Endothelial cell (in vitro differentiated cells): ENCODE results near the gene BLOC1S1. TPM values are rescaled to one million over a fixed set of nuclear protein-coding genes. Genes with fewer than 3 reads are reported as not detected.

Experiments
- DNase-seq: peaks from one replicate; pipeline ENCODE4 v3.0.0; 2021; ENCODE audit warnings: low spot score
- H3K27ac Mint-ChIP-seq: one replicate; pipeline ENCODE4 v1.8.0; 2021; ENCODE audit warnings: mixed read lengths, inconsistent platforms; ENCODE audit not compliant: unreplicated experiment
- H3K27me3 Mint-ChIP-seq: one replicate; pipeline ENCODE4 v1.8.0; 2021; ENCODE audit warnings: mild to moderate bottlenecking, moderate library complexity, mixed read lengths, inconsistent platforms; ENCODE audit not compliant: unreplicated experiment
- H3K36me3 Mint-ChIP-seq: one replicate; pipeline ENCODE4 v1.8.0; 2021; ENCODE audit warnings: mild to moderate bottlenecking, low read depth, mixed read lengths, inconsistent platforms; ENCODE audit not compliant: unreplicated experiment
- H3K4me1 Mint-ChIP-seq: one replicate; pipeline ENCODE4 v1.8.0; 2021; ENCODE audit warnings: mild to moderate bottlenecking, mixed read lengths, inconsistent platforms; ENCODE audit not compliant: unreplicated experiment
- H3K4me3 Mint-ChIP-seq: one replicate; pipeline ENCODE4 v1.8.0; 2021; ENCODE audit warnings: mild to moderate bottlenecking, mixed read lengths, inconsistent platforms; ENCODE audit not compliant: unreplicated experiment
- H3K9me3 Mint-ChIP-seq: one replicate; pipeline ENCODE4 v1.8.0; 2021; ENCODE audit warnings: mixed read lengths, inconsistent platforms; ENCODE audit not compliant: unreplicated experiment
- total RNA-seq: library from RNA; stranded (reverse); fragmentation: NEBNext Ultra II Directional; extraction: Animal tissue kit (Norgen Biotek cat#: 25700); gene quantifications from one replicate; pipeline ENCODE4 v1.2.1, GENCODE V29; 2021; ENCODE audit not compliant: unreplicated experiment
- TF ChIP-seq, protein P1 (sequence below): fragments of 200-600 bp; sonication (generic); IDR thresholded peaks from one replicate; pipeline ENCODE4 v1.5.0; 2021; ENCODE audit warnings: antibody characterized with exemption; ENCODE audit not compliant: unreplicated experiment

BLOC1S1 gene
- total RNA-seq, 1 donor from 2014 or later: 66.5 TPM

DNA sequence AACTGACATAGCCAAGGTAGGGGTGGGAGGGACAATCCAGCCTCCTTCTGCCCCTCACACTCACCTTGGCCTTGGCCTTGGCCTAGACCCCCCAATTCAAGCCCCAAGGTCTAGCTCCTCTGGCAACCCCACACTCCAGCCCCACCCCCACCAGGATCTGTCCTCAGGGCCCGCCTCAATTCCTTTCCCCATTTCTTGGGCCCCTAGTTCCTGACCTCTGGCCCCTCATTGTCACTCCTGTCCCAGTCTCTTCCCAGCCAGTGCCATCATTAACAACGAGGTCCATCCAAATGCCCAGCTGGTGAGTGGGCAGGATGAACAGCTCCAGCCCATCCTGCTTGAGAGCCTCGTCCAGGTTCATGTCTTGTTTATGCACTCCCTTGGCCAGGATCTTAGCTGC is 20.2 kb downstream of the BLOC1S1 start:
- no peaks in the 10 kb centered on the region for H3K36me3 Mint-ChIP-seq
- no peak overlapping the region for H3K27ac Mint-ChIP-seq
- H3K27me3 Mint-ChIP-seq: peaks cover 5% of the 10 kb centered on the region
- no peak for DNase-seq
- peaks cover 13% of the 10 kb centered on the region for H3K4me1 Mint-ChIP-seq
- TF ChIP-seq, protein P1, sequence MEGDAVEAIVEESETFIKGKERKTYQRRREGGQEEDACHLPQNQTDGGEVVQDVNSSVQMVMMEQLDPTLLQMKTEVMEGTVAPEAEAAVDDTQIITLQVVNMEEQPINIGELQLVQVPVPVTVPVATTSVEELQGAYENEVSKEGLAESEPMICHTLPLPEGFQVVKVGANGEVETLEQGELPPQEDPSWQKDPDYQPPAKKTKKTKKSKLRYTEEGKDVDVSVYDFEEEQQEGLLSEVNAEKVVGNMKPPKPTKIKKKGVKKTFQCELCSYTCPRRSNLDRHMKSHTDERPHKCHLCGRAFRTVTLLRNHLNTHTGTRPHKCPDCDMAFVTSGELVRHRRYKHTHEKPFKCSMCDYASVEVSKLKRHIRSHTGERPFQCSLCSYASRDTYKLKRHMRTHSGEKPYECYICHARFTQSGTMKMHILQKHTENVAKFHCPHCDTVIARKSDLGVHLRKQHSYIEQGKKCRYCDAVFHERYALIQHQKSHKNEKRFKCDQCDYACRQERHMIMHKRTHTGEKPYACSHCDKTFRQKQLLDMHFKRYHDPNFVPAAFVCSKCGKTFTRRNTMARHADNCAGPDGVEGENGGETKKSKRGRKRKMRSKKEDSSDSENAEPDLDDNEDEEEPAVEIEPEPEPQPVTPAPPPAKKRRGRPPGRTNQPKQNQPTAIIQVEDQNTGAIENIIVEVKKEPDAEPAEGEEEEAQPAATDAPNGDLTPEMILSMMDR: no peak
- H3K9me3 Mint-ChIP-seq: no peaks in the 10 kb centered on the region
- peak overlapping the region; percentile 25 for H3K4me3 Mint-ChIP-seq

DNA sequence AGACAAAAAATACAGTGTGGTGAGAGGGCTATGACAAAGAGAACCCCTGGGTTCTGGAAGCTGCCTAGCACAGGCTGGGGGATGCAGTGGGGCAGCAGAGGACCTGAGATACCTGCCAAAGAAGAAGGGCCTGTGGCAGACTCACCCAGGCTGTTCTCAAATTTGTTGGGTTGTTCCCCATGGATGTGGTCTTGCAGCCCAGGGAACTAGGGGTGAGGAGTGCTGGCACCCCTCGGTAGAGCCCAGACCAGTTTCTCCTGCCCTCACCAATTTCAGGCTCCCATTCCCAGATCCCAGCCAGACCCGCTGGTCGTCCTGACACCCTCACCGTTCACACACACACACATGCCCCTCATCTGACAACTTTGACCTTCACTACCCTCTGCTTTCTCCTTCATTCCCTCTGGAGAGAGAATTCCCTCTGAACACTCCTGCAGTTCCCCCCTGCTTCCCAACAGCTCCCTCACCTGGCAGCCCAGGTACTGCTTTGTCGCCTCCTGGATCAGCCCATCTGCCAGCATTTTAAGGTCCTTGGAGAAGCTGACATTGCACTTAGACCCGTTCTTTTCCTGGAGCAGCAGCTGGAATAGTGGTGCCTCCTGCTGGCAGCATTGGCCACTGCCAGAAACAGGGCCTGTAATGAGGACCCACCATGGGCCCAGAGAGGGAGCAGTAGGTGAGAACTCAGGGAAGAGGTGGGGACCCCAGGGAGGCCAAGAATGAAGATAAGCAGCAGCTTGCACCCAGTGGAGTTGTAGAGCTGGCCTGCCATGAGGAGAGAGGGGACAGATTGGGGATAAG is 21.1 kb downstream of the BLOC1S1 start:
- Mint-ChIP-seq H3K27ac (peak overlapping the region; percentile 81), H3K4me1 (peaks cover 13% of the 10 kb centered on the region), H3K27me3 (peaks cover 5% of the 10 kb centered on the region), H3K9me3 (no peaks in the 10 kb centered on the region), H3K36me3 (no peaks in the 10 kb centered on the region), H3K4me3 (no peak overlapping the region)
- TF ChIP-seq, protein P1: peak; percentile 69
- DNase-seq: peak; percentile 82

GRCh38 chr12:55737581-55738122 is 21.8 kb downstream of the BLOC1S1 start:
- peaks cover 15% of the 10 kb centered on the region for H3K4me1 Mint-ChIP-seq
- no peak for DNase-seq
- TF ChIP-seq, protein P1: no peak
- peak overlapping the region; percentile 85 for H3K27ac Mint-ChIP-seq
- H3K9me3 Mint-ChIP-seq: no peaks in the 10 kb centered on the region
- H3K4me3 Mint-ChIP-seq: peak overlapping the region; percentile 69
- no peaks in the 10 kb centered on the region for H3K36me3 Mint-ChIP-seq
- H3K27me3 Mint-ChIP-seq: peaks cover 7% of the 10 kb centered on the region

- Mint-ChIP-seq H3K27me3 (peaks cover 8% of the 10 kb centered on the region), H3K4me1 (peaks cover 17% of the 10 kb centered on the region), H3K4me3 (peak overlapping the region; percentile 83), H3K9me3 (no peaks in the 10 kb centered on the region), H3K27ac (peak overlapping the region; percentile 85), H3K36me3 (no peaks in the 10 kb centered on the region)
- TF ChIP-seq, protein P1: peak; percentile 90
- DNase-seq: peak; percentile 85
These were observed 22.5 kb downstream of the BLOC1S1 start for GRCh38 chr12:55738123-55739024.
